Fibroblast of skin of left biceps (primary cell): ENCODE measurements around the gene FADD.

ENCODE experiments used
- DNase-seq, 2 experiments: peaks; one replicate each; pipeline ENCODE4 v3.0.0-alpha.2; 2013; ENCODE audit warnings: low read depth in 2 of 2

Gene FADD, protein sequence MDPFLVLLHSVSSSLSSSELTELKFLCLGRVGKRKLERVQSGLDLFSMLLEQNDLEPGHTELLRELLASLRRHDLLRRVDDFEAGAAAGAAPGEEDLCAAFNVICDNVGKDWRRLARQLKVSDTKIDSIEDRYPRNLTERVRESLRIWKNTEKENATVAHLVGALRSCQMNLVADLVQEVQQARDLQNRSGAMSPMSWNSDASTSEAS

DNA sequence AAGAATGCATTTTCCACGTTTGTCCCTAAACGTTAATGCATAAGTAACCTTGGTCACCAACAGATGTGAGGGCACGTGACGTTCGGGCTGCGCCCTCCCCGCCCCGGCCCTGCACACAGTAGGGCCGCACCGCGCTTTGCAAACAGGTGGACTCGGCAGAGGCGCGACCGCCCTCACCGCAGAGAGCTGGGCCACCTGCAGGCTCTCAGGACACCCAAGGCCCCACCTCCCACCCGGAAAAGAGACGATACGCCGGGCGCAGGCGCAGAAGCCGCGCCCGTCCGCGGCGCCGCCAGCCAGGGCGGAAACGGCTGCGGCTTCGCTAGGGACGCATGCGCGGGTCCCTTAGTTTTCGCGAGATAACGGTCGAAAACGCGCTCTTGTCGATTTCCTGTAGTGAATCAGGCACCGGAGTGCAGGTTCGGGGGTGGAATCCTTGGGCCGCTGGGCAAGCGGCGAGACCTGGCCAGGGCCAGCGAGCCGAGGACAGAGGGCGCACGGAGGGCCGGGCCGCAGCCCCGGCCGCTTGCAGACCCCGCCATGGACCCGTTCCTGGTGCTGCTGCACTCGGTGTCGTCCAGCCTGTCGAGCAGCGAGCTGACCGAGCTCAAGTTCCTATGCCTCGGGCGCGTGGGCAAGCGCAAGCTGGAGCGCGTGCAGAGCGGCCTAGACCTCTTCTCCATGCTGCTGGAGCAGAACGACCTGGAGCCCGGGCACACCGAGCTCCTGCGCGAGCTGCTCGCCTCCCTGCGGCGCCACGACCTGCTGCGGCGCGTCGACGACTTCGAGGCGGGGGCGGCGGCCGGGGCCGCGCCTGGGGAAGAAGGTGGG is at the start of gene FADD:
Gene FADD (plus strand): TSS at position 377 of the 831 bp plus-strand sequence. CDS start 164 bp downstream, at position 541.
- DNase-seq = peak; percentile 75 to 78

DNA sequence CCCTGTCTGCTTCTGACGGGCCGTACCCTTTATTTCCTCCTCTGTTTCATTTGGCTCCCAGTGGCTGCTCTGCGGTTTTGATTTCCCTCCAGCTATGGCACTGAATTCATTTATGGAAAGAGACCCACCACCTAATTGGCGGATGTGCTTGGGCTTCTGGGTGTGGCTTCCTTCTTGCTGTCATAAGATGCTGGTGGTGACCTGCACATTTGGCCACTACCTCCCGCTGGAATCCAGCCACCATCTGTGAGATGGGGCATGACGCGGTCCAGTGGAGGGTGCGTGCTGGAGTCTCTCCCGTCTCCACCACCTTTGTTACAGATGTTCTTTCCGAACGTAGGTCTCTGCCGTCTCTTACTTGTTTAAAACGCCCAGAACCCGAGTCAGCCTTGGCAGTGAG is 47.7 kb upstream of the FADD start:
- no peak for DNase-seq

DNA sequence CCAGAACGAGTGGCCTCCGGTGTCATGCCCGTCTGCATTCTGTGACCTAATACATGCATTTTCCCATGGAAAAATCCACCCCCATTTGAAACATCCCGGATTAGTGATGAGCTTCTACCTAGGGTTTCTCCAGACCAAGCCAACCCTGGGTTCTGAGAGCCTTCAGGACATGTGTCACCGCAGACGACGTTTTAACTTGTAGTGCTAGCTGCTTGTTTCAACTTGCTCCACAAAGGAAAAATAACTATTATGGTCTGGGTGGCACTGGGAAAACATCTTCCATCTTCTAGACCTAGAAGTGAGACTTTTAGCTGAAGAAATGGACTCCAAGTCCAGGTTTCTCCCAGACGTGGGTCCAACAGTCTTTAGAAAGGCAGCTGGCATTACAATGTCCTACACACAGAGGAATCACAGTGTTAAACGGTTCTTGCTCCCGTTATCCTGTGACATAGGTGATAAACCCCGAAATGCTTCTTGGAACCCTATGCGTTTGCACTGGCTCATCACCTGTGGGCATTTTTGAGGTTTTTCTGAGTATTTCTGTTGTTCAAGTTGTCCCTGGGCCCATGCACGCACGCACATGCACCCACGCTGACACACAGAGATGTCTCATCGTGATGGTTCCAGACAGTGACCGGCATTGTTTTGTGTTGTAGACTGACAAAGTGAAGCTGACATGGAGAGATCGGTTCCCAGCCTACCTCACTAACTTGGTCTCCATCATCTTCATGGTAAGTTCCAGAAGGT is 46.6 kb upstream of the FADD start:
- DNase-seq = no peak

GRCh38 chr11:70158201-70158600 is 44.9 kb upstream of the FADD start:
- no peak for DNase-seq

DNA sequence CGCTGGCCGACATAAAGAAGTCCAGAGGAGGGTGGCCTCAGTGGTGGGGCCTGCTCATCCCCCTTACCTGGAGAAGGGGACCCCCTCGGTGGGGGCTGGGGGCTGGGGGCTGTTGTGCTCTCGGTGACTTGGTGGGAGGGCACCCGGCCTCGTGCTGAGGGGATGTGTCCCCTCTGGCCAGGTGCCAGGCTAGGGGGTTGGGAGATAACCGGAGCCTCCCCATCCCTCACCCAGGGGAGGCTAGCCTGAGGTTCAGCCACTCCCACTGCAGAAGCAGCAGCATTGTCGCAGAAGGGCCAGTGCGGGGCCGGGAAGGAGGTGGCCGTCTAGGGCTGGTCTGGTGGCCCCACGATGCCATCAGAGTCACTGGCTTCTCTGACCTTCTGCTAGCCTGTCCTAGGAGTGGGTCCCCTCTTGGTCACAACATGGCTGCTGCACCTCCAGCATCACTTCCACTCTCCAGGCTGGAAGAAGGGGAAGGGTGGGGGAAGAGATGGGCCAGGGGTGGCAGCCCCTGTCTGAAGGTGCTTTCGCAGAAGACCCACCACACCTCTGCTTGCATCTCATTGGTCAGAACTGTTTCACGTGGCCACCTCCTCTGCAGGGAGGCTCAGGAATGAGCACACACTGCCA is 44.2 kb upstream of the FADD start:
- DNase-seq = no peak

GRCh38 chr11:70159627-70160570 is 43.2 kb upstream of the FADD start:
- DNase-seq = no peak

- no peak for DNase-seq
Measured at GRCh38 chr11:70161043-70161625, 42.0 kb upstream of the FADD start.

DNA sequence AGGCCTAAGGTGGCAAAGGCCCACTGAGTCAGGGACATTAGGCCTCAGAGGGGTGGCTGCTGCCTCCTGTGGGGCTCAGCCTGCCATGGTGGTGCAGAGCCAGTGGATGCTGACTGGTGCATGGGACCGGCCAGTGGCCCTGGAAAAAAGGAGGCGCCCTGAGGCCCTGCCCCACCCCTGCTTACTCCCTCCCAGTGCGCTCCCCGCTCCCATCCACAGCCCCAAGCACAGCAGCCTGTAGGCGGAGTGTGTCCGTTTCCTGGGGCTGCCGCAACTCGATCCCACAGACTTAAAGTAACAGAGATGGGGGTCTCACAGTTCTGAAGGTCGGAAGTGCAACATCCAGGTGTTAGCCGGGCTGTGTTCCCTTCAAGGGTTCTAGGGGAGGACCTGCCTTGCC is 38.4 kb upstream of the FADD start:
- DNase-seq = no peak

DNA sequence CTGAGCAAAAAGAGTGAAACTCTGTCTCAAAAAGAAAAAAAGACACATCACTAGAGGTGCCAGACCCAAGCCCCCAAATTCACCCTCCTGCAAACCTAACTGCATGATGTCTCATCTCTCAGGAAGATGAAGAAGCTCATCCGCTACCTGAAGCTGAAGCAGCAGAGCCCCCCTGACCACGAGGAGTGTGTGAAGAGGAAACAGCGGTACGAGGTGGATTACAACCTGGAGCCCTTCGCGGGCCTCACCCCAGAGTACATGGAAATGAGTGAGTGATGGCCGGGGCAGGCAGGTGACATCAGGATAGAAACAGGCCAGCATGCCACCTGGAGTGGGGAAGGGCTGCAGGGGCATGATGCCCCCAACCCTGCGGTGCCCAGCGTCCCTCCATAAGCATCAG is 36.0 kb upstream of the FADD start:
- DNase-seq = no peak

DNA sequence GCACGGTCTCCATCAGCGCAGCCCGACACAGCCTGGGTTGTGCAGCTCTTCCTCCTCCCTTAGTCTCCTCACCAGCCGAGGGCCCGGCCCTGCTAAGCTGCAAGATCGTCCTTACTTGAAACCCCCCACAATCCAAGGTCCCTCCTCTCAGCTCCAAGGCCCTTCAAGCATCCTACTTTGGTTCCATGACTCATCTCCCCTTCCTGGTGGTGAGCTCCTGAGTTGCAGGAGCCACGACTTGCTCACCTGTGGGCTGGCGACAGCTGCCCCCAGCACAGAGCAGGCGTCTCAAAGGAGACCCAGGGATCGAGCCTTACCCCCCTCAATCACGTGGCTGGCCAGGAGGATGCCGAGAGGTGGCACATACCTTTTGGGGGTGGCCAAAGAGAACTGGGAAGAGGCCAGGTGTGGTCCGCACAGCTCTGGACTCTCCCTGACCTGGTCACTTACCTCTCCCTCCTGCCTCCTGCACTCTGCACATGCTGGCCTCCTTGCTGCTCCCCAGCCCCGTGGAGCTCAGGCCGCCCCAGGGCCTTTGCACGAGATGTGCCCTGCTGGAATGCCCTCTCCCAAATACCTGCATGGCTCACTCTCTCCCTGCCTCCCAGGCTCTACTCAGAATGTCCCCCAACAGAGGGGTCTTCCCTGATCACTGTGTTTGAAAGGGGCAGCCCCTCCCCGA is 35.2 kb upstream of the FADD start:
- DNase-seq = no peak

DNA sequence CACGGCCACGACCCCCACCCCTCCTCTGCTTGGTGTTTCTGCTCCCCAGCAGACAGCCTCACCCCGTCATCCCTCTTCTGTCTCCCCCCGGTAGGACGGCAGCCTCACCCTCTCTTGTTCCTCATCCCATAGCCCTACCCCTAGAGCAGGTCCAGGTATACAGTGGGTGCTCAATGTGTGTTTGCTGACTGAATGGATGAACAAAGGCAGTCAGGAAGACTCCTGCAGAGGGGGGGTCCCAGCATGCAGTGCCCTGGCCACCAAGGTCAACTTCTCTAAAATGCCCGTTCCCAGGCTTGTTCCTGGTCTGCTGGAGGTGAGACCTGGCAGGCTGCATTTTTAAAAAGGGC is 34.7 kb upstream of the FADD start:
- no peak for DNase-seq

DNA sequence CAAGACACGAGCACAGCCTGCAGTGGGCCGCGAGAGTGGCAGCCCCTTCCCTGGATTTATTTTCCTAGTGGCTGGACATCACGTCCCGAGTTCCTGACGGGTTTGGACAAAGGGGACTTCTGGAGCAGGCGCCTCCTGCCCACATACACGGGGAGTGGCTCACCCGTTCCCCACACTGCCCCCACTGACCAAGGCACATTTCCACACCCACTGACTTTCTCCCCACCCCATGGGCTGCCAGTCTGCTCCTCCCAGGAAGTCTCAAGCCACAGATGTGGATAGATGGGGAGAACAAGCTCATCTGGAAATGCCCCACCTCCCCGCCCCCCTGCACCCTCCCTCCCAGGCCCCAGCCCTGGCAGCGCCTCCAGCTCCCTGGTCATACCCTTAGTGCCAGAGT is 34.0 kb upstream of the FADD start:
- DNase-seq = no peak

GRCh38 chr11:70169632-70170031 is 33.5 kb upstream of the FADD start:
- no peak for DNase-seq

GRCh38 chr11:70170596-70171210 is 32.4 kb upstream of the FADD start:
- DNase-seq = no peak

DNA sequence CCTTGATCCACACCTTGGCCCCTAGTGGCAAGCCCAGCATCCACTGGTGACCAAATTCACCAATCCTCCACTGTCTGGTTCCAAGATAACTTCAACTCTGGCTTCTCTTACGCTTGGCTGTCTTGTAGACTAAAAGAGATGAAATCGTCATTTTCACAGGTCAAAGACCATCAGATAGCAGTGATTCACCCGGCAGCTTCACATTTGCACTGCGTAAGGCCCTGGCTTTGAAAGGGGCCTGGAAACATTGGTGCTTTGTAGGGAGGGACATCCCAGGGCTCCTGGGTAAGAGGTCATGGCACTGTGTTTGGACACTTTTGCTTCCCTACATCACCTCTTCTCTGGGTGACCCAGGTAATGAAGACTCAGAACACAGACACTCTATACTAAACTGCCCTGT is 30.1 kb upstream of the FADD start:
- no peak for DNase-seq

GRCh38 chr11:70174547-70175235 is 28.4 kb upstream of the FADD start:
- DNase-seq = no peak

- no peak for DNase-seq
Measured at GRCh38 chr11:70175236-70175698, 27.8 kb upstream of the FADD start.

- no peak for DNase-seq
Measured at GRCh38 chr11:70176940-70177689, 26.0 kb upstream of the FADD start.
